NCI-H69 (cell line): ENCODE measurements around the gene NRTN.

ENCODE experiments used
- DNase-seq: peaks from one replicate; lab custom pipeline; 2025; lab: John Stamatoyannopoulos, UW

NRTN gene

DNA sequence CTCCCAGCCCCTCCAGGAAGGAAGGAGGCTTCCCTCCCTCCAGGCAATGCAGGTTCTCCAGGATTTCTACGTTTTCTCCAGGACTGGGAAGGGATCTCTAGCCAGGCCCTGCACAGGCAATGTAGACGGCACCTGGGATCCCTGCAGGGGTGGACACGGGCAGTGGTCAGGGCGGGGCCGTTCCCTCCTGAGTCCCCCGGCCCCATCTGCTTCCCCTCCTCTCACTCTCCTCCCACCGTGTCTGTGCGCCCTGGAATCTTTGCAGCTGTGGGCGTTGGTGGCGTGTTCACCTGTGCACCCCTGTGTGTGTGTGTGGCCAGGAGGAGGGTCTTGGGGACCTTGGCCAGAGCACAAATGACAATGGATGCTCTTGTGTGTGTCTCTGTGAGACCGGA is 10.0 kb downstream of the NRTN start:
- peak; percentile 70 for DNase-seq

DNA sequence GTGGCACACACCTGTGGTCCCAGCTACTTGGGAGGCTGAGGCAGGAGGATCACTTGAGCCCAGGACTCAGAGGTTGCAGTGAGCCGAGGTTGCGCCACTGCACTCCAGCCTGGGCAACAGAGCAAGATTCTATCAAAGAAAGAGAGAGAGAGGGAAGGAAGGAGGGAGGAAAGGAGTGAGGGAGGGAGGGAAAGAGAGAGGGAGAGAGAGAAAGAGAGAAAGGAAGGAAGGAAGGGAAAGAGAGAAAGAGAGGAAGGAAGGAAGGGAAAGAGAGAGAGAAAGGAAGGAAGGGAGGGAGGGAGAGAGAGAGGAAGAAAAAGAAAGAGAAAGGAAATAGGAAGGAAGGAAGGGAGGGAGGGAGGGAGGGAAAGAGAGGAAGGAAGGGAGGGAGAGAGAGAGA is 12.4 kb downstream of the NRTN start:
- DNase-seq, result no peak

DNA sequence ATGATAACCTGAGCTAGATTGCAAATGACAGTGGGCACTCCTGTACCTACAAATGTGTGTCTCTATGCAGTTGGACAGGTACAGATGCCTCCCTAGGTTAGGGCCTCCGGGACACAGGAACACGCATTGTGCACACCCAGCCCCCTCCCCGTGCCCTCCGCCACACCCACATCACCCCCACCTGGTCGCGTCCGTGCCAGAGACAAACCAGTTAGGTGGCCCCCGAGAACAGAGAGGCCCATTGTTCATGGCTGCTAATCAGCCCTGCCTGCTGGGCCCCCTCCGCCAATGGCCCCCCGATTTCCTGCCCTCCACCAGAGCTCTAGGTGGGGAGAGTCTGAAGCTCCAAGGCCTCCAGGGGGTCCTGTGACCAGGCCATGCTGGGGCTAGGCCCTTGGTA is 13.7 kb downstream of the NRTN start:
- DNase-seq, result no peak

DNA sequence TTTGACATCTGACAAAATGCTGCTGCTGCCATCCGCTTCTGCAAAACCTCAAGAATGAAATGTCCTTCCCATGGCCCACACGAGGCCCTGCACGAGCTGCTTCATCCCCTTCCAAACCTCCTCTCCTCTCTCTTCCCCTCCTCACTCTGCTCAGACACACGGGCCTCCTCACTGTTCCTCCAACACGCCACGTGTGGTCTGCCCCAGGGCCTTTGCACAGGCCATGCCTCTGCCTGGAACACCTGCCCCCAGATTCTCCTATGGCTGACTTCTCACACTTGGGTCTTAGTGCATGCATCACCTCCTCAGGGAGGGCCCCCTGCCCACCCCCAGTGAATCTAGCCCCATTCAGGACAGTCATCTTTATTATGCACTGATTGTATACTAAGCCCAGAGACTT is 15.9 kb downstream of the NRTN start:
- DNase-seq, result peak; percentile 47

DNA sequence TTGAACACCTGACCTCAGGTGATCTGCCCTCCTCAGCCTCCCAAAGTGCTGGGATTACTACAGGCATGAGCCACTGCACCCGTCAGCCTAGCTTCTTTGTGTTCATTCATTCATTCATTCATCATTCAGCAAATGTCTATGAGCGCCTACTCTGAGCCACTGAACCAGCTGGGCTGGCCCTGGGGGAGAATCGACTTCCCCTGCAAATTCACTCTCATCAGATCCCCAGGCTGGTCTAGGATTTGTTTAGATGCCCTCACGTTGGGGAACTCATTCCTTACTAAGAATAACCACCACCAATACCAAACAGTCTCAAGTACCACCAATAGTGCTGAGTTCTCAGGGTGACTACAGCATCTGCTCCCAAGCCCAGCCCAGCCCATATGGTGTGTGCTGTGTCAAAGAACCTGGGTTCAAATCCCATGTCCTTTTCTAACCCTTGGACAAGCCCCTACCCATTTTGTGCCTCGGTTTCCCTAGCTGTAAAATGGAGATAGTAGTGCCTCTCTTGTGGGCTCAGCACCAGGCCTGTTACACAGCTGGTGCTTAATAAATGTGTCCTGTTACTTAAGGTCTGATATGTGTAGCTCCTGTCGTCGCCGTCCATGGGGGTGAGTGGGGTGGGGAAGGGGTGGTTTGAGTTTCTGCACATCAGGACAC is 16.8 kb downstream of the NRTN start:
- peak; percentile 74 for DNase-seq

DNA sequence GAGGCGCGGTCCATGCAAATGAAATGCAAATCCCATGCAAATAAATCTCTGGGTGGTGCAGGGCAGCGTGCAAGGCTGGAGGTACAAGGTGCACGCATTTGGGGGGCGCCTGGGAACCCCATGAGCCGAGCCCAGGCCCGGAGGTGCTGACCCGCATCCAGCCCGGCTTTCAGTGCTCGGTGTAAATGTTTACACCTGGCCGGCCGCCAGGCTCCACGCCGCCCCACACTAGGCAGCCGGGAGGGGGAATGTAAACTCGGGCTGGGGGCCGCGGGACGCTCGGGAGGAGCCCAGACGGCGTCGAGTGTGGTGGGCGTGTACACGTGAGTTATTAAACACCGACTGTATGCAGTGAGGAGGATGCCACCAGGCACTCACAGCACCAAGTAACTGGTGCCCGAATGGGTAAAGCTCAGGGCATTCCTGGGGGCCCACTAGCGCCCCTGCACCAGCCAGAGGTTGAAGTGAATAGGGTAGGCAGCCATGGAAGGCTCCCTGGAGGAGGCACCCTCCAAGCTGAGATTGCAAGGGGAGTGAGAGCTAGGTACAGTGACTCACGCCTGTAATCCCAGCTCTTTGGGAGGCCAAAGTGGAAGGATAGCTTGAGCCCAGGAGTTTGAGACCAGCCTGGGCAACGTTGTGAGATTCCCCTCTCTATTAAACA is 17.4 kb downstream of the NRTN start:
- DNase-seq, result peak; percentile 90

DNA sequence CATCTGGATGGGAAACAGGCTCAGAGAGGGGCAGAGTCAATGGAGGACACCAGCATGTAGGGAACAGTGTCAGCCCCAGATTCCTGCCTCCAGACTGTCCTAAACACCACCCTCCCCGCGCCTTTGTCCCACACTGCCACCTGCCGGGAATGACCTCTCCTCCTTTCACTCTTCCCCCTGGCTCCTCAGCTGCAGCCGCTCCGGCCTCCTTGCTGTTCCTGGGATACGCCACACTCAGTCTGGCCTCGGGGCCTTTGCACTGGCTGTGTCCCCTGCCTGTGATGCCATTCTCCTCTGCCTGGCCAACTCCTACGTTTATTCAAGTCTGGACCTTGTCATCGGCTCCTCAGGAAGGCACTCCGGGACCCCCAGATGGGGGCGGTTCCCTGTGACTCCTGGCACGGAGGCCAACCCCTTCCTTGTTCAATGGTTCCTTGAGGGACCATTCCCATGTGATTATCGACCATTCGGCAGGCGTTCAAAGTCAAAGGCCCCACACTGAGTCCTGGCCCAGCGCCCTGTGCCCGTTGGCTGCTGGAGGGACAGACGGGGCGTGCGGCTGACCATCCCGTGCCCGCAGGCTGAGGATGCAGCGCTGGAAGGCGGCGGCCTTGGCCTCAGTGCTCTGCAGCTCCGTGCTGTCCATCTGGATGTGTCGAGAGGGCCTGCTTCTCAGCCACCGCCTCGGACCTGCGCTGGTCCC is 18.9 kb downstream of the NRTN start:
- peak; percentile 42 for DNase-seq

DNA sequence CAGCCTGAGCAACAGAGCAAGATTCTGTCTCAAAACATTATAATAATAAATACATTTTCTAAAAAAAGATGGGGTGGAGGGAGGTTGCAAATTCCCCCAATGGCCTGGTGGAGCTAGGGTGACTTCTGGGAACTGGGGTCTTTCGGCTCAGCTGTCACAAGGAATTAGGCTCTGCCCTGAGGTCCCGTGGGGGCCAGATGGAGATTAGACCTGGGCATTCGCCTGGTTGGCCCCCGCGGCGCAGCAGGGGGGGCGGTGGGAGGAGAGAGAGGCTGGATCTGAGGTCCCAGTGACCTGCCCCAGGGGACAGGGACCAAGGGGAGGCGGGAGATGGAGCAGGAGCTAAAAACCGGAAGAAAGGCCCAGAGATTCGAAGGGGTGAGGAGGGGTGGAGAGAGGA is 19.9 kb downstream of the NRTN start:
- no peak for DNase-seq

DNA sequence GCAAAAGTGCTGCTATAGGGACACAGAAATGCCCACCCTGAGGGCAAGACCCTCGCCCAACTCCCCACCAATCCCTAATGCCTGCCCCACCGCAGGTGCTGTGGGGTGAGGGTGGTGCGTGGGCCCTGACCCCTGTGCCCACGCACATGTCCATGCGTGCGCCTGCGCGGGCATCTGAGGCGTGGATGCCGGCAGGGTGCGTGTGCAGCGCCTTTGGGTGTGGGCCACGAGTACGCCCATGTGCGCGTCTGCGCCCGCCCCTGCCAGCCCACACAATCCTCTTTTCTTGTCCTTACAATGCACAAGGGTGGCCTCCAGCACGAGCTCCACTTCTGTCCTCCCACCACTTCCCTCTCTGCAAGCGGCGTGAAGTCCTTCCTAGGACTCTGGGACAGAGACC is 20.3 kb downstream of the NRTN start:
- DNase-seq, result peak; percentile 39

DNA sequence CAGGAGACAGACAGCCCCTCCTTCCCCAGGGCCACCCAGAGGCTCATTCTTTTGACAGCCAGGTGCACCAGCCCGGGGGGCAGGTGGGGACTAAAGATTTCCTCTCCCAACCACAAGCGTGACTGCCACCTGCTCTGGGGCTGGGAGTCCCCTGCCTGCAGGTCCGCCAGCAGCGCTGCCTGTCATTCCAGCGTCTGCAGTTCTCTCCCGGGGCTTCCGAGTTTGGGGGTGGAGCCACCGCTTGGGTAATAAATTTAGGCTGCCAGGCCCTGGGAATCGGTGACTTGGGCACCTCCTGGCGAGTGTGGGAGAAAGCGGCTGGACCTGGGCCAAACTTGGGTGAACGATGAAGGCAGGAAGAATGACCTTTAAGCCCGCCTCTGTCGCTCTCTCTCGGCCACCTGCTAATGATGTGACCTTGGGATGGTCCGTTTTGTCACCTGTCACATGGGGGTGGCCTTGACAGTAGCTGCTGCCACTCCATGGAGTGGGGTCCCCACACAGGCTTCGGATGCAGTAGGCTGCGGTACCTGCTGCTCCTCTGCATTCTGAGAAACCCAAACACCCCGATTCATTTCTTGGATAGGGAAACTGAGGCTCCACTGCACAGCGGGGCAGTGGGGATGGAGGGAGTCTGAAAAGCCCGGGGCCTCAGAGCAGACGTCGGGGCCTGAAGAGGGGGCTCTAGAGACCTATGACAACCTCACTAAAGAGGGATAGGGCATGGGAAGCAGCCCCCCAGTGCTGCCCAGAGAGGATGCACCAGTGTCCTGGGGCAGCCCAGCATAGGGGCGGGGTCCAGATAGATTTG is 21.9 kb downstream of the NRTN start:
- peak; percentile 99 for DNase-seq

DNA sequence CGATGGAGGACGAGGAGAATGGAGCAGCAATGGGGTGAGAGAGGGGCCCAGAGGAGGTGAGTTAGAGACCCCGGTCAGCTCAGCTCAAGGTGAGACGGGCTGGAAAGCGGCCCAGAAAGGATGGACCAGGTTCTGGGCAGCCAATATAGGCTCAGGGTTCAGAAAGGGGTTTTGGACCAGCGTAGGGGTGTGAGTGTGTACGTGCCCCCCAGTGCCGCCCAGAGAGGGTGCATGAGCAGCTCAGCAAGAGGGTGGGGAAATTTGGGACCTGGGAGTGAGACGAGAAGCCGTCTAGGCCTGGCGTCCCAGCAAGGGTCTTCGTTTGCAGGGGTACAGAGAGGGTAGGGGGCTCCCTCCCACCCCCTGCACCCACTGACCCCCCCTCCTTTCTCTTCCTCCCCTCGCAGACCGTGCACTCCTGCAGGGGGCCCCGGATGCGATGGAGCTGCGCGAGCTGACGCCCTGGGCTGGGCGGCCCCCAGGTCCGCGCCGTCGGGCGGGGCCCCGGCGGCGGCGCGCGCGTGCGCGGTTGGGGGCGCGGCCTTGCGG is 22.5 kb downstream of the NRTN start:
- DNase-seq, result no peak

DNA sequence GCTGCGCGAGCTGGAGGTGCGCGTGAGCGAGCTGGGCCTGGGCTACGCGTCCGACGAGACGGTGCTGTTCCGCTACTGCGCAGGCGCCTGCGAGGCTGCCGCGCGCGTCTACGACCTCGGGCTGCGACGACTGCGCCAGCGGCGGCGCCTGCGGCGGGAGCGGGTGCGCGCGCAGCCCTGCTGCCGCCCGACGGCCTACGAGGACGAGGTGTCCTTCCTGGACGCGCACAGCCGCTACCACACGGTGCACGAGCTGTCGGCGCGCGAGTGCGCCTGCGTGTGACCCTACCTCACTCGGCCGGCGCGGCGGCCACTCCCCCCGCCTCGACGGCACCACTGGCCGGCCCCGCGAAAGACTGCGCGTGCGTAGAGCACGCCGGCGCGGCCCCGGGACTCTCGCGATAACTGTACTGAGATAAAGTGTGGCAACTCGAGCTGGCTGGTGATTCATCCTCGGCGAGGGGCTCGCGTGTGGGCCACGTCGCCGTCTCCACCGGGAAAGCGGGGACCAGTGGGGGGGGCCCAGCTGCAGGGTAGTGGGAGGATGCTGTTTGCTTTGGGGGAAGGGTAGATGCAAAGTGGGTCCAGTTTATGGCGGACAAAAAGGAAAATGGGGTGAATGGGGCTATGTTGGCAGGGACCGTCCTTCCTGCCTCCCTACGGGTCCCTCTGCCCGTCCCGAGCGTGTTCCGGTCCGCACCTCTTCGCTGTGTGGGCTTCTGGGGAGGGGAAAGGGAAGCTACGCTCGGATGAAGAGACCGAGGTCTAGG is 23.2 kb downstream of the NRTN start:
- no peak for DNase-seq

DNA sequence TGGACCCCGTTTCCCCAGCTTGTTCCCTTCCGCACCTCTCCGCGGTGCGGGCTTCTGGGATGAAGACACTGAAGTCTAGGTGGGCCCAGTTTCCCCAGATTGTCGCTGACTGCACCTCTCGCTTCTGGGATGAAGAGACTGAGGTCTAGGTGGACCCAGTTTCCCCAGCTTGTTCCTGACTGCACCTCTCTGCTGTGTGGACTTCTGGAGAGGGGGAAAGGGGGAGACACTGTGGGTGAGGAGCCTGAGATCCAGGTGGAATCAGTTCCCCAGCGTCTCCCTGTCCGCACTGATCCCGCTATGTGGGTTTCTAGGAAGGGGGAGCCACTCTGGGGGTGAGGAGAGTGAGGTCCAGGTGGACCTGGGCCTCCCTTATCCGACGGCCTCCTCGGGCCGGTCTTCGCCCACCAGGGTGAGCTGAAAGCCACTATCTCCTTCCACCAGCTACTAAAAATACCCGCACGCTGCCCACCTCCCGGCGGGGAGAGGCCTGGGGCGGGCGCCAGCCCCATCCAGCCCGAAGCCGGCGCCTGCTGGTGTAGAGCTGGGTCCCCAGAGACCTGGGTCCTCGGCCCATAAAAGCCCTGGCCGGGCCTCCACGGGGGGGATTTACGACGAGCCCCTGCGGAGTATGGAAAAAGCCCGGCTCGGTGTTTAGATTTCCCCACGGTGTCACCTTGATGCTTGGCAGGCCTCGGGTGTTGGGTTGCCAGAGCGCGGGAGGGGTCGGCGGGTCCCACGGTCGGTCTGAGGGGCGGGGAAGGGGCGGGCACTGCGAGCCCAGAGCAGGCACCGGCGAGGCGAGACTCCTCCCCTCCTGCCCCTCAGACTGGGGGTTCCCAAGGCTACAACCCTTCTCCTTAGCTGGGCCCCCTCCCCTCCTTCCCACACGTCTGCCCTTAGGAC is 24.0 kb downstream of the NRTN start:
- DNase-seq, result peak; percentile 89

DNA sequence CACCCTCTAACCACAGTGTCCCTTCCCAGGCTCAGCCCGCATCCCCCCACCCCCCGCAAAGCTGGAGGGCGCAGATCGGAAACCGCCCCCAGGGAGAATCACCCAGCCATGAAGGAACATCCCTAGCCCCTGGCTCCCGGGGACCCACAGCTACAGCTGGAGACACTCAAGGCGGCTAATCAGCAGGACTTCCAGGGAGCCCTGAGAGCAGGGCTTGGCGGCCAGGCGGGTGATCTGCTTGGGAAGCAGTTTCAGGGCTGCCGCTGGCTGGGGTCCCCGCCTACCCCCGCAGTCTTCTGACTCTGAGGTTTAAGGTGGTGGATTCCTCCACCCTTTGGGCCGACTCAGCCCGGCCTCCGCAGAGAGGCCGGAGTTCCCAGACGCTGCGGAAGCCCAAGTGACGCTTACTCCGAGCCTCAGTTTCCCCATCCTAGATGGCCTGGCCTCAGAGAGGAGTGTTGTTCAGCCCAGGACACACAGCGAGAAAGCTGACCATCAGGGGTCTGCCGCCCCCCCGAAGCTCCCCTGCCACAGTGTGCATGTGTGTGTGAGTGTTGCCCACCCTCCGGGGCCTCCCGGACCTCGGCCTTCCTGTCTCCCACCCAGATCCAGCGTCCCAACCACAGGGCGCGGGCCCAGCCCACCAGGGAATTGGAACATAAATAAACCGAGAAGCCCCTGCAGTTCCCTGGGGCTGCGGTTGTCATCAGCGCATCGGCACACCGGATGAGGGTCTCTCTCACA is 24.9 kb downstream of the NRTN start:
- peak; percentile 77 for DNase-seq

DNA sequence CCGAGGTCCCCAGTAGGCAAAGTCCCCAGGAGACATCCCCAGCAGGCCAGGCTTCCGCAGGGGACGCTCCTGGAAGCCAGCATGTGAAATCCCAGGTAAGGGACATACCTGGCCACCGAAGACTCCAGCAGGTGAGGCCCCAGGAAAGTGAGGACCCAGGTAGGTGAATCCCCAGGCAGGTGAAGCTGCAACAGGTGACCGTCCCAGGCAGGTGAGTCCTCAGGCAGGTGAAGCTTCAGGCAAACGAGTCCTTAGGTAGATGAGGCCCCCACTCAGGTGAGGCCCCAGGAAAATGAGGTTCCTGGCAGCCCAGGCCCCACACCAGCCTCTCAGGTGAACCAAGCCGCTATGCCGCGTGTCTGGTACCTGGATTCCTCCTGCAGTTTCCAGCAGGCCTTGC is 26.3 kb downstream of the NRTN start:
- no peak for DNase-seq

DNA sequence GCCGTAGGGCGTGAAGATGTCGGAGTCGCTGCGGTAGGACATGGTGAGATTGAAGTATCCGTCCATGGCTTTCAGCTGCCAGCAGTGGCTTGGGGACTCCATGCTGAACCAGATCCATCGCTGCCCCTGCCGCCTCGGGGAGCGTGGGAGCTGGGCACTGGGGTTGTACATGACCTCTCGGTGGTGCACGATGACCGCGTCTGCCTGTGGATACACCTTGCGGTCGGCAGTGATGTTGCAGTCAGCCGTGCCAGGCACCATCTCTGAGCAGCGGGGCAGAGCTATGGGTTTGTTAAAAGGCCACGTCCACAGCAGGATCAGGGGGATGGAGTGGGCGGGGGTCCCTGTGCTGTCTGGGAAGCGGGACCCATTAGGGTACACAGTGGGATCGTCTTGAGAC is 27.2 kb downstream of the NRTN start:
- DNase-seq, result no peak

DNA sequence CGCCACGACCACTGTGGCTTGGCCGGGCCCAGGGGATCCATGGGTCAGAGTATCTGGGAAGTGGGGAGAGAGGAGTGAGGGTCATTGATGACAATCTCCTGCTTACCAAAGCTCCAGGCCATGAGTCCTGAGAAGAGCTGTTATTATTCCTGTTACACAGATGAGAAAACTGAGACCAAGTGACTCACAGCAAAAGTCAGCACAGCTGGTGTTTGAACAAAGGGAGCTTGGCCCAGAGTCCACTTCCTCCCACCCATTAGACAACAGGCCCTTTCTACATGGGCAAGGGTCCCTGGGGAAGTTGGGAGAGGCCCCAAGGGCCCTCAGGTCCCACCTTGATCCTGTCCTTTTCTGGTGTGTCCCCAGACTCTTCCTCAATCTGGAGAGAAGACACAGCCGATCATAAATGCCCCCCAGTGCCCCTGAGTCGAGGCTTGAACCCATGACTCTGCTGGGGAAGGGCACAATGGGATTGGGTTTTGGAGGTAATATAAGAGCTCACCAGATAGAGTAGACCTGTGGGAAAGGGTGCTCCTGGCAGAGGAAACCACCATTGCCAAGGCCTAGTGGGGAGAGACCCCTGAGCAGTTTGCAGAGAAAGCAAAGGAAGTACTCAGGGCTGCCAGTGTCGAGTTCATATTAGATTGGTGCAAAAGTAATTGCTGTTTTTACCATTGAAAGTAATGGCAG is 27.8 kb downstream of the NRTN start:
- peak; percentile 46 for DNase-seq

DNA sequence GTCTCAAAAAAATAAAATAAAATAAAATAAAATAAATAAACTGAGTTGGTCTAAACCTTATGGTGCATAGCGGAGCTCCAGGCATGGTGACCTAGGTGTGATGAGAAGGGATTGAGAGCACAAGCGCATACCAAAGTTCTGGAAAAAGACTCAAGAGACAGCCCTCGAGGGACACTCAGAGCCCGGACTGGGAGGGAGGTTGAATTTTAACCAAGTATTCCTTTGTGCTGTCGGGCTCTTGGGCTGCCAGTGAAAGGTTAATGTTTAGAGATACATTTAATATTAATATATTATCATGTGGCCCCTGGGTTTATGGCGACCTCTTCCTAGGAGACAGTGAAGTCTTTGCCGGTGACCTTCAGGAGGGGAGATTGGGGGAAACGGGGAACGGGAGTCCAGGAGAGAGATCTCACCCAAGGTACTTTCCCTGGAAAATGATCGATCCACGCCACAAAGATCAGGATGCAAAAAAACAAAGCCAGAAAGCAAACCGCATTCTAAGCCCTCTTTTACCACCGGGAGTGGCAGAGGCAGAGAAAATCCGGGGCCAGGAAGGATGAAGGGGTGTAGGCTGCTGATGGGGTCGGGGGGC is 33.0 kb downstream of the NRTN start:
- DNase-seq, result no peak
